ENCODE measurements around the gene EEIG1. TPM values are rescaled to one million over a fixed set of nuclear protein-coding genes. Genes with fewer than 3 reads are reported as not detected.

The EEIG1 gene
- total RNA-seq, result 7.1 and 14.7 TPM in 2 replicates

GRCh38 chr9:127980706-127981558 is at the start of gene EEIG1:
Gene EEIG1, minus strand, starts transcription at chr9:127980989. Its CDS starts 852 bp downstream, at chr9:127980137.

GRCh38 chr9:127937388-127938297 is 43.1 kb downstream of the EEIG1 start, which contains the start of gene DPM2:
Gene DPM2, minus strand, starts transcription at chr9:127937854. Its CDS starts 34 bp downstream, at chr9:127937820.

Other genes starting within 250 kb of the EEIG1 start
- gene TOR2A, start 245.7 kb downstream of the EEIG1 start, total RNA-seq, result 1.7 and 2.7 TPM in 2 replicates
- not detected in 2 replicates for gene SH2D3C, start 202.3 kb downstream of the EEIG1 start, total RNA-seq
- gene CDK9, start 195.0 kb downstream of the EEIG1 start, total RNA-seq, result 35.8 and 52.8 TPM in 2 replicates
- gene FPGS, start 178.1 kb downstream of the EEIG1 start, total RNA-seq, result 52.9 and 54.1 TPM in 2 replicates
- 11.0 and 13.9 TPM in 2 replicates for gene ENG, start 126.3 kb downstream of the EEIG1 start, total RNA-seq
- 45.9 and 81.7 TPM in 2 replicates for gene AK1, start 103.3 kb downstream of the EEIG1 start, total RNA-seq
- gene ST6GALNAC6, start 81.4 kb downstream of the EEIG1 start, total RNA-seq, result 50.9 and 61.2 TPM in 2 replicates
- gene ST6GALNAC4, start 63.9 kb downstream of the EEIG1 start, total RNA-seq, result 23.0 and 24.5 TPM in 2 replicates
- gene PIP5KL1, start 50.2 kb downstream of the EEIG1 start, total RNA-seq, result 3.5 and 4.3 TPM in 2 replicates
- 9.6 and 11.2 TPM in 2 replicates for gene DPM2, start 43.1 kb downstream of the EEIG1 start, total RNA-seq
- 12.3 and 17.8 TPM in 2 replicates for gene NAIF1, start 86.3 kb upstream of the EEIG1 start, total RNA-seq
- gene SLC25A25, start 87.2 kb upstream of the EEIG1 start, total RNA-seq, result 18.3 and 20.0 TPM in 2 replicates
- gene PTGES2, start 146.7 kb upstream of the EEIG1 start, total RNA-seq, result 48.3 and 73.0 TPM in 2 replicates
- gene LCN2, start 168.5 kb upstream of the EEIG1 start, total RNA-seq, result not detected in 2 replicates
- gene BBLN, start 179.3 kb upstream of the EEIG1 start, total RNA-seq, result 11.2 and 21.6 TPM in 2 replicates
- gene CIZ1, start 210.6 kb upstream of the EEIG1 start, total RNA-seq, result 22.5 and 36.4 TPM in 2 replicates
- gene DNM1, start 222.4 kb upstream of the EEIG1 start, total RNA-seq, result 63.7 and 82.3 TPM in 2 replicates

Measured in bronchial smooth muscle cell (primary cell).